ENCODE measurements around the gene IL36RN. TPM values are rescaled to one million over a fixed set of nuclear protein-coding genes. Genes with fewer than 3 reads are reported as not detected.

IL36RN gene
- total RNA-seq, 4 donors from 2014 or later = 5.0 to 90.7 (median 28.9) TPM

GRCh38 chr2:113060396-113060795, 1.4 kb downstream of the IL36RN start:
- TF ChIP-seq CTCF (IDR thresholded peaks at IDR 0.05) = no peak
- no peak for TF ChIP-seq POLR2A (IDR thresholded peaks at IDR 0.05)
- intact Hi-C loops (cut with DNase I) = no loop called here
- Histone ChIP-seq H3K4me1 (peaks cover 0 to 22% (median 0%) of the 10 kb centered on the region in 3 donors), H3K4me3 (no peak overlapping the region), H3K27me3 (no peaks in the 10 kb centered on the region), H3K36me3 (no peaks in the 10 kb centered on the region), H3K9me3 (peaks cover 0 to 12% (median 0%) of the 10 kb centered on the region in 3 donors), H3K27ac (no peak overlapping the region)
- DNase-seq = no peak
- 53 to 60% methylated on average over 4 of the region's 4 CpGs for WGBS, 2 donors

GRCh38 chr2:113060796-113061195, 1.8 kb downstream of the IL36RN start:
- TF ChIP-seq POLR2A (IDR thresholded peaks at IDR 0.05) (no peak), CTCF (IDR thresholded peaks at IDR 0.05) (no peak)
- Histone ChIP-seq H3K4me3 (no peak overlapping the region), H3K27me3 (no peaks in the 10 kb centered on the region), H3K4me1 (peaks cover 0 to 22% (median 0%) of the 10 kb centered on the region in 3 donors), H3K36me3 (no peaks in the 10 kb centered on the region), H3K9me3 (peaks cover 0 to 8% (median 0%) of the 10 kb centered on the region in 3 donors), H3K27ac (no peak overlapping the region)
- no peak for DNase-seq
- intact Hi-C loops (cut with DNase I) = no loop called here
- WGBS, 2 donors = 44% methylated on average over 1 of the region's 1 CpG; no CpG with 5 or more reads in 1 of the 2 donors

GRCh38 chr2:113061241-113061640, 2.2 kb downstream of the IL36RN start:
- peaks cover 0 to 3% (median 0%) of the 10 kb centered on the region in 3 donors for H3K9me3 ChIP-seq
- H3K27ac ChIP-seq = no peak overlapping the region
- H3K4me1 ChIP-seq = peaks cover 0 to 22% (median 0%) of the 10 kb centered on the region in 3 donors
- 100% methylated on average over 1 of the region's 2 CpGs for WGBS, 2 donors
- intact Hi-C loops (cut with DNase I) = no loop called here
- no peaks in the 10 kb centered on the region for H3K36me3 ChIP-seq
- TF ChIP-seq POLR2A (IDR thresholded peaks at IDR 0.05) (no peak), CTCF (IDR thresholded peaks at IDR 0.05) (no peak)
- H3K4me3 ChIP-seq = no peak overlapping the region
- no peaks in the 10 kb centered on the region for H3K27me3 ChIP-seq
- DNase-seq = no peak

GRCh38 chr2:113061896-113062770, 3.1 kb downstream of the IL36RN start:
- WGBS, 2 donors = 73 to 86% methylated on average over 5 to 9 of the region's 18 CpGs
- no peak overlapping the region for H3K4me3 ChIP-seq
- no peaks in the 10 kb centered on the region for H3K9me3 ChIP-seq
- peaks cover 0 to 22% (median 0%) of the 10 kb centered on the region in 3 donors for H3K4me1 ChIP-seq
- DNase-seq = no peak
- TF ChIP-seq CTCF (IDR thresholded peaks at IDR 0.05) (no peak), POLR2A (IDR thresholded peaks at IDR 0.05) (no peak)
- no peaks in the 10 kb centered on the region for H3K36me3 ChIP-seq
- intact Hi-C loops (cut with DNase I) = no loop called here
- H3K27ac ChIP-seq = no peak overlapping the region
- H3K27me3 ChIP-seq = no peaks in the 10 kb centered on the region

GRCh38 chr2:113064281-113064680, 5.3 kb downstream of the IL36RN start:
- DNase-seq = no peak
- Histone ChIP-seq H3K9me3 (no peaks in the 10 kb centered on the region), H3K4me1 (peaks cover 0 to 13% (median 0%) of the 10 kb centered on the region in 3 donors), H3K27me3 (no peaks in the 10 kb centered on the region), H3K36me3 (no peaks in the 10 kb centered on the region), H3K27ac (no peak overlapping the region), H3K4me3 (no peak overlapping the region)
- intact Hi-C loops (cut with DNase I) = no loop called here
- TF ChIP-seq CTCF (IDR thresholded peaks at IDR 0.05) = no peak
- TF ChIP-seq POLR2A (IDR thresholded peaks at IDR 0.05) = no peak
- WGBS, 2 donors = 73 to 86% methylated on average over 5 of the region's 5 CpGs

Data from esophagus squamous epithelium (tissue), 5 donors.